Mammary microvascular endothelial cell (primary cell): ENCODE data around the gene NOTCH1. TPM values are rescaled to one million over a fixed set of nuclear protein-coding genes. Genes with fewer than 3 reads are reported as not detected.

ENCODE experiments used
- total RNA-seq: library from RNA; depleted of rRNA; stranded (reverse); fragments of >200 nt; gene quantifications from 2 replicates; pipeline ENCODE4 v1.2.3, GENCODE V29; 2015

The NOTCH1 gene
- total RNA-seq = 70.4 and 79.5 TPM in 2 replicates

DNA sequence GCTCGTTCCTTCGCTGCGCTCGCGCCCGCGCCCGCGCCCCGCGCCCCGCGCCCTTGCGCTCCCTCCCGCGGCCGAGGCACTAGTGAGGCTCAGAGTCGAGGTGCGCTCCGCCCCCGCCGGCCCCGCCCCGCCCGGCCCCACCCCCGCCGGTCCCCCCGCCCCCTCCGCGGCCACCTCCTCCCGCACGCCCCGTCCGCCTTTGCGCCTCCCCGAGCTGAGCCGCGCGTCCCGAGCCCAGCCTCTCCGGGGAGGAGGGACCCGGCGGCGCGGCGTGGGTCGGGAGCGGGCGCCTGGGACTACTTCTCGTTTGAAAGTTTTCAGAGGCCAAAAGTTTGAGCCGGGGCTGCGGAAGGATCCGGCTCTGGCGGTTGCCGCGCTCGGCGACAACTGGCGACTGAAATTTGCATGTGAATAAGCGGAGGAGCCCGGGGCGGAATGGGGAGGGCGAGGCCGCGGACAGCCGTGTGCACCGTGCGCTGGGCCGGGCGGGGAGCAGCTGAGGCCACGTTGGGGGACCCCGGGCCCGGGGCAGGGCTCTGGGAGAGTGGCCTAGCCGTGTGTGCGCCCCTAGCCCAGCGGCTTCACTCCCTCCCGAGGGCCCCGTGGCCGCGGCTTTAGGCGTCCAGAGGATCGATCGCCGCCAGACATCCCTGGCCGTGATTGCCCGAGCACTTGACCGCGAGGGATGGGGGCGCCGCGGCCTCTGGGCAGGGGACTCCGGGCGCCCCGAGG lies at the start of gene NOTCH1:
NOTCH1 (minus strand) TSS at position 84 of the 732 bp plus-strand sequence. CDS start 262 bp downstream, outside the sequence.

GRCh38 chr9:136482793-136483588 lies 62.9 kb downstream of the NOTCH1 start, which contains the start of gene SEC16A:
Gene SEC16A, minus strand, starts transcription at chr9:136483040. Its CDS starts 5,425 bp downstream, at chr9:136477615.

Other genes starting within 250 kb of the NOTCH1 start
- gene CCDC187, start 242.0 kb downstream of the NOTCH1 start, total RNA-seq = not detected in 2 replicates
- gene GPSM1, start 218.5 kb downstream of the NOTCH1 start, total RNA-seq = 17.9 and 19.1 TPM in 2 replicates
- 33.9 and 44.2 TPM in 2 replicates for gene DNLZ, start 182.3 kb downstream of the NOTCH1 start, total RNA-seq
- gene CARD9, start 172.4 kb downstream of the NOTCH1 start, total RNA-seq = under 0.01 and 0.60 TPM in 2 replicates
- gene SNAPC4, start 145.9 kb downstream of the NOTCH1 start, total RNA-seq = 7.4 and 7.9 TPM in 2 replicates
- gene ENTR1, start 135.4 kb downstream of the NOTCH1 start, total RNA-seq = 43.9 and 44.0 TPM in 2 replicates
- 60.2 and 62.0 TPM in 2 replicates for gene PMPCA, start 135.4 kb downstream of the NOTCH1 start, total RNA-seq
- 16.3 and 17.7 TPM in 2 replicates for gene INPP5E, start 106.2 kb downstream of the NOTCH1 start, total RNA-seq
- gene SEC16A, start 63.0 kb downstream of the NOTCH1 start, total RNA-seq = 36.9 and 37.8 TPM in 2 replicates
- gene EGFL7, start 116.9 kb upstream of the NOTCH1 start, total RNA-seq = 902 and 1,153 TPM in 2 replicates
- gene AGPAT2, start 141.4 kb upstream of the NOTCH1 start, total RNA-seq = 37.3 and 38.2 TPM in 2 replicates
- gene DIPK1B, start 166.5 kb upstream of the NOTCH1 start, total RNA-seq = 151 and 161 TPM in 2 replicates
- 0.44 TPM in 1 of 2 replicates, not detected in the other for gene LCN10, start 196.9 kb upstream of the NOTCH1 start, total RNA-seq
- 0.34 TPM in 1 of 2 replicates, not detected in the other for gene LCN6, start 202.5 kb upstream of the NOTCH1 start, total RNA-seq
- gene LCN8, start 212.2 kb upstream of the NOTCH1 start, total RNA-seq = not detected in 2 replicates
- 1.6 TPM in 1 of 2 replicates, not detected in the other for gene LCN15, start 218.5 kb upstream of the NOTCH1 start, total RNA-seq
- 113 and 125 TPM in 2 replicates for gene TMEM141, start 245.3 kb upstream of the NOTCH1 start, total RNA-seq